NT2/D1 (cell line): ENCODE results near the gene ARVCF.

Source experiments
- DNase-seq: peaks from one replicate; pipeline ENCODE4 v3.0.0-alpha.2; 2011; ENCODE audit warnings: low read depth, low spot score
- H3K27me3 ChIP-seq: 2 replicates; pipeline ENCODE4 v1.6.0; 2011; ENCODE audit warnings: mild to moderate bottlenecking; ENCODE audit not compliant: insufficient read length, insufficient read depth
- H3K36me3 ChIP-seq: 2 replicates; pipeline ENCODE4 v1.6.1; 2011; ENCODE audit warnings: mild to moderate bottlenecking, low read length, mixed read lengths; ENCODE audit not compliant: insufficient read depth, insufficient read length
- H3K4me1 ChIP-seq: 2 replicates; pipeline ENCODE4 v1.5.1; 2011; ENCODE audit not compliant: insufficient read depth, insufficient read length
- H3K4me3 ChIP-seq: 2 replicates; pipeline ENCODE4 v1.5.1; 2011; ENCODE audit warnings: low read depth; ENCODE audit not compliant: insufficient read length
- H3K9ac ChIP-seq: 2 replicates; pipeline ENCODE4 v1.6.0; 2011; ENCODE audit warnings: low read depth; ENCODE audit not compliant: insufficient read length
- H3K9me3 ChIP-seq: 2 replicates; pipeline ENCODE4 v1.5.1; 2011; ENCODE audit warnings: mild to moderate bottlenecking, low read length; ENCODE audit not compliant: insufficient read depth
- SUZ12 ChIP-seq: IDR thresholded peaks from 2 replicates; pipeline ENCODE4 v1.6.1; 2011; ENCODE audit not compliant: insufficient read length, insufficient read depth; ENCODE audit errors: extremely low read depth
- YY1 ChIP-seq: IDR thresholded peaks from 2 replicates; pipeline ENCODE4 v1.6.1; 2011; ENCODE audit not compliant: insufficient read length, insufficient read depth
- ZNF274 ChIP-seq: IDR thresholded peaks from 2 replicates; pipeline ENCODE4 v1.6.1; 2011; ENCODE audit warnings: mild to moderate bottlenecking, low read depth, low read length

The ARVCF gene

DNA sequence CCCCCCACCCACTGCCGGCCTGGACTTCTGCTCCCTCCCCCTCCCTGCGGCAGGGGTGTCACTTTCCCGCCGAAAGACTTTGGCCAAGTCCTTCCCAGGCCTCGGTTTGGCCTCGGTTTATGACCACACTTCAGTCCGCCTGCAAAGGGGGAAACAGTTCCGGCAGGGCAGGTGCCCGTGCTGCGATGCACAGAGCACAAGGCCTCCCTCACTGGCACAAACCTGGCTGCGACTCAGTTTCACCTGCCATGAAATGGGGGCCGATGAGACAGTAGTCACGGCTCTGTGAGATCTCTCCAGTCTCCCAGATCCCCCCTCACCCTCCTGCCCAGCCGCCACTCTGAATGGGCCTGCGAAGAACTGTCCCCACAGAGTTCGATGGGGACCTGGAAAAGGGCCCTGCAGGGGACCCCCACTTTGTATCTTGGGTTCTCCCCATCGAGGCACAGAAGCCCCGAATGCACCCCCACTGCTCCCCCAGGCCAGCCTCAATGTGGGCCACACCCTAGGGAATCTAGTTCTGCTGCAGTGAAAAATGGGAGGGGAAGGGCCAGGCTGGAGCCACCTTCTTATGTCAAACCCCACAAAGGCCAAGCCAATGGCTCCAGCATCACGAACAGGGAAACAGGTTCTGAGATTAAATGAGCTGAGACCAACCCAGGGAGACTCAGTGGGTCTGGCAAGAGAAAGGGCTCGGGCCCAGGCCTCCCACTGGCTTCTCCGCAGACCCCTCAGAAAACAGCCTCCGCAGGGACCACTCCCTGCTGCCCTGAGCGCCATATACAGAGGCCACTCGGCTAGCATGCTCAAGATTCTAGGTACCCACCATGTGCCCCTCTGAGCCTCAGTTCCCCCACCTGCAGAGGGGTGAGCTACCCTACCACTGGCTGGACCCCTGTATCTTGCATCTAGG lies 29.0 kb downstream of the ARVCF start:
- DNase-seq, result no peak
- Histone ChIP-seq H3K9ac (no peak overlapping the region), H3K4me3 (no peak overlapping the region), H3K36me3 (no peaks in the 10 kb centered on the region), H3K4me1 (peaks cover 14% of the 10 kb centered on the region), H3K27me3 (no peaks in the 10 kb centered on the region), H3K9me3 (no peaks in the 10 kb centered on the region)
- TF ChIP-seq YY1, result no peak
- no peak for TF ChIP-seq SUZ12
- no peak for TF ChIP-seq ZNF274

DNA sequence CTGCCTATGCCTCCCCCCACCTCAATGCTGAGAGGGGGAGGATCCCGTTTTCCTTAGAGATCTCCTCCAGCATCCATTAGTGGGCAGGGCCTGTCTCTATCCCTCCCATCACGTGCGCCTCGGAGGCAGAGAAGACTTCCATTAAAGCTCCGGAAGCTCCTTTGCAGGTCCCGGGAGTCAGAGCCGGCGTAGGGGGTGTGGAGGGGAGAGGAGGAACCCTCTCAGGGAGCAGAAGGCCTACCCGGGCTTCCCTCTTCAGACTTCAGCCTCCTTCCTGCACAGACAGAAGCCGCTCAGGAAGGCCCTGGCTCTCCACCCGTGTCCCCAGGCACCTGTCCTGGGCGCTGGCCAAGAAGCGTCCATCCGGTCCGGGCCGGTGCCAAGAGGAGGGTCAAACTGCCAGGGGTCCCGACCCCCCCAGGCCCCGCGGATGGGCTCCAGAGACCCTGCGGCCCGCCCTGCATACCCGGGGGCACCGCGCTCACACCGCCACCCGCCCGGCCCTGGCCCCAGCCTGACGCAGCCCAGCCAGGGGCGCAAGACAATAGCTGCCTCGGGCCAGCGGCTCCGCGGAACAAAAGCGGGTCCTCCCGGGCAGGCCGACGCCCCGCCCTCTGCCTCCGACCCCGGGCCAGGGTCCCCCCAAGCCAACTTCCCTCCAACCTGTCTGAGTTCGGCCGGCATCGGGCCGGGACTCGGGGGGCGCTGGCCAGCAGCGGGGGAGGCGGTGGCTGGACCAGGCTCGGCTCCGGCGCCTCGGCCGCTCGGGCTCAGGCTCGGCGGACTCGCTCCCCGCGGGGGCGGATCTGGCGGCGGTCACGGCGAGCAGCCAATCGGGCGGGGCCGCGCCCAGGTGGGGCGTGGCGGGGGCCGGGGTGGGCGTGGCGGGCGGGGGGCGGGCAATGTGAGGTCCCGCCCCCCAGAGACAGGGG lies 29.9 kb downstream of the ARVCF start:
- TF ChIP-seq YY1 (no peak), SUZ12 (no peak), ZNF274 (no peak)
- Histone ChIP-seq H3K9me3 (no peaks in the 10 kb centered on the region), H3K4me3 (peak overlapping the region; percentile 78), H3K9ac (peak overlapping the region; percentile 85), H3K4me1 (peaks cover 7% of the 10 kb centered on the region), H3K36me3 (peaks cover 4% of the 10 kb centered on the region), H3K27me3 (no peaks in the 10 kb centered on the region)
- DNase-seq, result peak; percentile 59

DNA sequence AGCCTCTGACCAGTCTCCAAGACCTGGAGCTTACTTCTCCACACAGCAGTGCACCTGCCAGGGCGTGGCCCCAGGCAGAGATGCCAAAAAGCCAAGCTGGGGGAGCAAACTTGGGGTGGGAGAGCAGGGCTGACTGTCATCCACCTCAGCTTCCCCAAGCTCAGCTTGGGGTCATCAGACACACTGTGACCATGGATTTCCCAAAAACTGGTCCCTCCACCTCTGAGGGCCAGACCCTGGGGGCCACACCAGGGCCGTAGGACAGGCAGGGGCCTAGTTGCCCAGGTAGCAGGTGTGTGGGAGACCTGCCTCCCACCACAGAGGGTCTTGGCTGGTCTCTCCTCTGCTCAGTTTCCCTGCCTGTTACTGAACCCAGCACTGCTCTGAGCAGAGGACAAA lies 30.6 kb downstream of the ARVCF start:
- DNase-seq, result no peak
- Histone ChIP-seq H3K9me3 (no peaks in the 10 kb centered on the region), H3K36me3 (peaks cover 10% of the 10 kb centered on the region), H3K4me3 (peak overlapping the region; percentile 78), H3K27me3 (no peaks in the 10 kb centered on the region), H3K4me1 (peaks cover 6% of the 10 kb centered on the region), H3K9ac (peak overlapping the region; percentile 17)
- TF ChIP-seq SUZ12 (no peak), ZNF274 (no peak), YY1 (no peak)

DNA sequence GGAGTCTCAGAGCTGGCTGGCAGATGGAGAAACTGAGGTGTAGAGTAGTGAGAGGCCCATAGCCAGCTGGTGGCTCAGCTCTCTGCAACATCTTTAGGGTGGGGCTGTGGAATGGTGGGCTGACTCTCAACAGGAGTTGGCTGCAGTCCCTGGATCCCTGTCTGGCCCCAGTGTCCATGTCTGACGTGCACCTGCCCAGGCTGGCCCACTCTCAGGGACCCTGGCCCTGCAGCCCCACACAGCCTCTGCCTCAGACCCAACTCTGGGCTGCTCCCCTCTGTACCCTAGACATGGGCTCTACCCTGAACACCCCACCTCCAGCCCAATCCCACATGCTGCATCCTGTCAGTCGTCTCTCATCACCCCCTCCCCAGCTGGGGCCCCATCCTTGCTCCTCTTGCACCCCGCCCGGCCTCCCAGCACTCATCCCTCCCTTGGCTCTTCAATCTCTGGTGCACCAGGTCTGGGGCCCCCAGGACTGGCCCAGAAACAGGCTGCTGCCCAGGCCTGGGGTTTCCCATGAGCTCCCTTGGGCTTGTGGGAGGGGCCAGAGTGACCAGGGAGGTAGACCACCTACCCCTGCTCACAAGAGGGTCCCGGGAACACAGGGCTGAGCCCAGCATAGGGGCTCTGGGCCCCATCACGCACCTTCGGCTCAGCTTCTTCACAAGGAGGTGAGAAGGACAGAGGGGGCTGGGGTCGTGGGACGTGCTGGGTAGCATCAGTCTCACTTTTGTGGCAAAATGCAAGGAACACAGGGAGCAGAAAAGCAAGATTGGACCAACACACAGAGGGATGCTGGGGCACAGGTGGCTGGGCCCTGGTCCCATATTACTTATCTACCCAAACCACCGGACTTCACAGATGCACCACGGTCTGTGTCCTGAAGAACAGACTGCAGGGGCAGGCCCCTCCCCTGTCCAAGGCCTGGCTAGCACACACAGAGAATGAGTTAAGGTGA lies 31.5 kb downstream of the ARVCF start:
- no peak for DNase-seq
- H3K4me1 ChIP-seq, result peaks cover 6% of the 10 kb centered on the region
- H3K36me3 ChIP-seq, result peaks cover 18% of the 10 kb centered on the region
- TF ChIP-seq SUZ12, result no peak
- no peak for TF ChIP-seq ZNF274
- TF ChIP-seq YY1, result no peak
- H3K4me3 ChIP-seq, result no peak overlapping the region
- H3K9me3 ChIP-seq, result no peaks in the 10 kb centered on the region
- H3K9ac ChIP-seq, result no peak overlapping the region
- no peaks in the 10 kb centered on the region for H3K27me3 ChIP-seq

DNA sequence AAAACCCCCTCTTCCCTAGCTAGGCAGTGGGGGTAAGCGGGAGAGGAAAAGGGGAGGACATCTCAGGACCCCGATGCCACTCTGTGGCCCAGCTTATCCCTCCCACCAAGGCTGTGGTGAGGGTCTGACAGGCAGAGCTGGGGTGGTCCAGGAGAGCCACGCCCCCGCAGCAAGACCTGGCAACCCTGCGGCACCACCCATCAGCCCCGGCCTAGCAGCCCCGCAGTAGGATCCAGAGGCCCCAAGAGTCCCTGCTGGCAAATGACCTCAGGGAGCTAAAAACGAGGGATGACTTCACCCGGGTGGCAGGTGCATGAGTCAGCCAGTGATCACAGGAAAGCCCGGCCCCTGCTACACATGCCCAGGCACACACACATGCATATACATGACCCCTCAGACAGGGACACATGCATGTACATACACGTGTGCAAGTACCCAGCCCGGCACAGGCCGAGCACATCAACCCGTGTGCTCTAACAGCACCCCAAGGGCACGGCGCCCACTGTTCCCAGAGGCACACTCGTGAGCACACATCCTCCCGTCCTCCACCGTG lies 32.3 kb downstream of the ARVCF start:
- Histone ChIP-seq H3K36me3 (peaks cover 25% of the 10 kb centered on the region), H3K4me1 (peaks cover 6% of the 10 kb centered on the region), H3K27me3 (no peaks in the 10 kb centered on the region), H3K4me3 (no peak overlapping the region), H3K9me3 (no peaks in the 10 kb centered on the region), H3K9ac (no peak overlapping the region)
- TF ChIP-seq SUZ12, result no peak
- TF ChIP-seq YY1, result no peak
- no peak for TF ChIP-seq ZNF274
- no peak for DNase-seq

DNA sequence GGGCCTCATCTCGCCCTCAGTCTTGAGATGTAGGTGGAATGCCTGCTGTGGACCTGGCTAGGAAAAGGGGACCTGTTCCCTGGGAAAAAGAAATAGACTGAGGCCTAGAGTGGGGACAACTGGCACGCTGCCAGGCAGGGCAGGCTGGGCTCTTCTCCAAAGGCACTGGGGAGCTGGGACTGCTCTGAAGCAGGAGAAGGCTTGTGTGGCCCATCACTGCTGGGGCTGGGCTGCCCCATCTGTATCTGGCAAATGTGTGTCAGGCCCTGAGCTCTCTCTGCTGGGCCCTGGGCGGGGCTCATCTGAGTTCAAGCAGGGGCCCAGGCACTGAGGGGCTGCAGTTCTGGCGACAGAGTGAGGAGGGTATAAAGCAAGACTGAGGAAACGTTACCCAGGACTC lies 32.9 kb downstream of the ARVCF start:
- Histone ChIP-seq H3K27me3 (no peaks in the 10 kb centered on the region), H3K9me3 (no peaks in the 10 kb centered on the region), H3K4me3 (no peak overlapping the region), H3K4me1 (peaks cover 6% of the 10 kb centered on the region), H3K9ac (no peak overlapping the region), H3K36me3 (peaks cover 31% of the 10 kb centered on the region)
- TF ChIP-seq ZNF274, result no peak
- TF ChIP-seq YY1, result no peak
- TF ChIP-seq SUZ12, result no peak
- no peak for DNase-seq
